ENCODE results near the gene RASSF10.

RASSF10 gene

DNA sequence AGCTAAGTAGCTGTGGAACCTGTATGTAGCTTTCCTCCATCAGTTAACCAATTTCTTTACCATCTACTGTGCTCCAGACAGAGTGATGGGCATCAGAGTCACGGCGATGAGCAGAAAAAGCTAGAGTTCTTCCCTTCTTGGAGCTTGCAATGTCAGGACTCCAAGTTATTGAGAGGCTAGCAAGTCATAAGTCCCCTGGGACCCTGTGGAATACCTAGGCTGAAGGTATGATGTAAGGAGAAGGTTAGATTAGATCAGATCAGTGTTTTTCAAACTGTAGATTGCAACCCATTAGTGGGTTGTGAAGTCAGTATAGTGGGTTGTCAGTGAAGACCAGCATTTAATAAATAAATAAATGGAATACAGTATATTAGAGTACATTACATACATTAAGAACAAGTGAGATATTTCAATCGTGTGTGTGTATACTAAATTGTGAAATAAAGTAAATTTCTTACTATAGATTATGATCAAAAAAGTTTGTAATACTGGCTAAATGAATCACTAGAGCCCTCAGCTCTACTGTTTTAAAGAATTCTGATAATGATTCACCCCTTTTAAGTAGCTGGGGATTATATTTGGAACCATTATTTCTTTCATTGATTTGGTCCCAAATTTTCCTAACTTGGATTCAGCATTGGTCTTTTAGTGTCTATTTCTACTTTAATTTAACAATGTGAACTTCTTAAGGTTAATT is 52.3 kb downstream of the RASSF10 start:
- DNase-seq (ENCODE audit: low spot score) = no peak

Measured in HuH-7 (cell line).